HG03520 (cell line): ENCODE data around the gene ANTKMT.
A peak's percentile ranks its signal among the peaks of the same experiment; 100 is the strongest.
"Not testable (repeated sequence)": the region's sequence is repeated elsewhere in the genome, so short reads cannot be mapped to it uniquely, and the experiment has no call there.

Source experiments
- ATAC-seq: cut with Tn5 transposase; IDR thresholded peaks from one replicate; pipeline ENCODE4 v1.9.1; 2021; ENCODE audit warnings: mild to moderate bottlenecking, moderate library complexity; ENCODE audit not compliant: unreplicated experiment

The ANTKMT gene

GRCh38 chr16:712740-713250 is 8.2 kb upstream of the ANTKMT start:
- ATAC-seq = not testable (repeated sequence)

- ATAC-seq = no peak
These were observed 6.9 kb upstream of the ANTKMT start for GRCh38 chr16:714079-714478.

DNA sequence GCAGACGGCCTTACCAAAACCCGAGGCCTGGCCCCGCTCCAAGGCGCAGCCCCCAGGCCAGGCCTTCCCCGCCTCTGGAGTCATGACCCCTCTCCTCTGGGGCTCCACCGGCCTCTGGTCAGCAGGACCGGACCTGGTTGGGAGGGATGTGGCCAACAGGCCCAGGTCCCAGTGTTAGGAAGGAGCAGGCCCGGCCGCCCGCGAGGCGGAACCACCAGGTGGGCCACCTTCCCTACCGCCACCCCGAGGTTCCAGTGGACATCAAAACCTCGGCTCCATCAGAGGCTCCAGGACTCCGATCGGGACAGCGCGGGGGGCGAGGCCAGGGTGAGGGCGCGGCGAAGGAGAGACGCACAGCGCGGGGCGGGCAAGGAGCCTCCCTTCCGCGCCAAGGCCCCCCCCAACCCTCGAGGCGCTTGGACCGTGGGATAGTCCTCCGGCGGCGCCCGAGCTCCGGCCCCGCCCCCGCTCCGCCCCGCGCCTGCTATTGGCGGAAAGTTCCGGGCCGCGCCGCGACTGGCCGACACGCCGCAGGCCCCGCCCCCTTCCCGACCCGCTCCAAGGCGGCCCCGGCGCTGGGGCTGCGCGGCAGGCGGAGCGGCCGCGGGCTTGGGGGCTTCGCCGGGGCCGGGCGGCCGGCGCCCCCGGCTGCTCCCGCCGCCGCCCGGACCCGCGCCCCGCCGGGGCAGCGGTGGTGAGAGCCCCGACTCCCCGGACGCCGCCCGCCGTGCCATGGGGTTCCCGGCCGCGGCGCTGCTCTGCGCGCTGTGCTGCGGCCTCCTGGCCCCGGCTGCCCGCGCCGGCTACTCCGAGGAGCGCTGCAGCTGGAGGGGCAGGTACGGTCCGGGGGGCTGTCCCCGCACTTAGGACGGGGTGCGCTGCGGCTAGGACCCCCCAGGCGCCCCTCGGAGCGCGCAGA is 6.1 kb upstream of the ANTKMT start, which contains the start of gene METRN:
METRN (plus strand) TSS at position 561 of the 919 bp plus-strand sequence; CDS start at position 733, 172 bp downstream.
- ATAC-seq = peak; percentile 61

GRCh38 chr16:715477-716199 is 5.3 kb upstream of the ANTKMT start:
- ATAC-seq = peak; percentile 9

DNA sequence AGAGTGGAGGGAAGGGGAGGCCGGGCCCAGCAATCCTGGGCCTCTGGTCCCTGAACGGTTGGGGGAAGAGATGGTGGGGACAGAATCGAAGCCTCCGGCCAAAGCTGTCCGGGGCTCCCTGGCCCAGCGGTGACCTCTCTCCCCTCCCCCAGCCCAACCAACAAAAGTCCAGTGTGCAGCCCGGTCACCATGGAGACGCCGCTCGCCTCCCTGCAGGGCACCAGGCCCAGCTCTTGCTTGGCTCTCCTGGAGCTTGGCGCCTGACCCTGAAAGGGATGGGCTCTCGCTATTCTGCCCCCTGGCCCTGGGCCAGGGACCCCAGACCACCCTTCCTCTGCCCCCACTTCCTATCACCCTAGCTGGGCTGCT is 4.8 kb upstream of the ANTKMT start:
- no peak for ATAC-seq

GRCh38 chr16:716768-717325 is 4.1 kb upstream of the ANTKMT start:
- no peak for ATAC-seq

DNA sequence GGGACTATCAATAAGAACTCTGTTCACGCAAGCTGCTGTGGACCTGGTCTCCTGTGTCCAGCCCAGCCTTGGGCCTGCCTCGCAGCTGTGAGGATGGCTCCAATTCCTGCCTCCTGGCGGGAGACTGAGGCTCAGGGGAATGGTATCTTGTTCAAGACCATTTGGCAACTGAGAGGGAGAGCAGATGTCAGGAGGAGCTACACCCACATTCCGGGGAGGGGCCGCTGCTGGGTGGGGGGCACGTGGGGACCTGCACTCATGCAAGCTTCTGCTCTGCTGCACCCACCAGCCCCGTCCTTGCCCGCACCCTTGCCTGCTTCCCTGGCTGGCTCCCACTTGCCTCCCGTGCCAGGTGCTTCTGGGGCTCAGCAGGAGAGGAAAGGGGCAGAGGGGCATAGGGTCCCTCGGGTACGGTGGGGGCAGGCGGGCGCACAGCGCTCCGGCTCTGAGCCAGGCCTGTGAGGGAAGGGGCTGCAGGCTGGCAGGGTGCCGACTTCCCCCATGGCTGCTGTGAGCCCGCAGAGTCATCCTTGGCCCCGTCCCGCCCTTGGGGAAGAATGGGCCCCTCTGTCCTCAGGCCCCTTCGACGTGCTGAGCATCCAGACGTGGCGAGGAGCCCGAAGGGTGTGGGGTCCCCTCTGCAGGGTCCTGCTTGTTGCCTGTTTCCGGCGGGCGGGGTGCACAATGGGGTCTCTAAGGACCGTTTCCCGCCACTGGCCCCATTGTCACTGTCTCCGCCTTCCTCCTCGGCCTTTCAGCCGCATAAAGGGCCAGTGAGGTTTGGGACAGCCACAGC is 3.3 kb upstream of the ANTKMT start:
- no peak for ATAC-seq

DNA sequence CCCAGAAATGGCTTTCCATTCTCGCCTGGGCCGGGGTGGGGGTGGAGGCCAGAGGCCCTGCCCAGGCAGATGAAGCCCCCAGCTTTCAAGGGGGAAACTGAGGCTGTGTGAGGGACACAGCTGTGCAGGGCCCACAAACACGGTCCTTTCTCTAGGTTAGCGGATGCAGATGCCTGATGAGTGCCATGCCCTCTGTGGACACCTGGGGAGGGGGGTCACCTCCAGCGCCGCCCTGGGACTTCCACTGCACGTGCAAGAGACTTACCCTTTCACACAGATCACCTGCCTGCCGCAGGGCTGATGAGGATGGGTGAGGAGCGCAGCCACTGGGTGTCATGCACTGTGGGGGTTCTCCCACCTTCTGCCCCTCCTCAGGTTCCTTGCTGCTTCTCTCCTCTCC is 2.6 kb upstream of the ANTKMT start:
- no peak for ATAC-seq

DNA sequence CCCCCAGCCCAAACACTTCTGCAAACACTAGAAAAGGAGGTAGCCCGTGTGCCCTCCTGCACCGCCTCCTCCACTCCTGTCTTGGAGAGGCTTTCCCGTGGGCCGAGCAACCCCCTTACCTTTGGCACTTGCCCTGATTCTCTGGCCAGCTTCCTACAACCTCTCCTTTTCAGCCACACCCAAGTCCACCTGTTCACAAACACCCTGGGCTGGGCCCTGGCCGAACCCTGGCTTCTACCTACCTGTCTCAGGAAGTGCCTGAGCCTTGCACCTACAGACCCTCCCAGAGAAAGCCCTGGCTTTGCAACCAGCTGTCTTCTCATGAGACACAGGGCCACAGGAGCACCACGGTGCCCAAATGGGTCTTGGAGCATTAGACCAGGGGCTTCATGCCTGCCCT is 2.0 kb upstream of the ANTKMT start:
- ATAC-seq = no peak

DNA sequence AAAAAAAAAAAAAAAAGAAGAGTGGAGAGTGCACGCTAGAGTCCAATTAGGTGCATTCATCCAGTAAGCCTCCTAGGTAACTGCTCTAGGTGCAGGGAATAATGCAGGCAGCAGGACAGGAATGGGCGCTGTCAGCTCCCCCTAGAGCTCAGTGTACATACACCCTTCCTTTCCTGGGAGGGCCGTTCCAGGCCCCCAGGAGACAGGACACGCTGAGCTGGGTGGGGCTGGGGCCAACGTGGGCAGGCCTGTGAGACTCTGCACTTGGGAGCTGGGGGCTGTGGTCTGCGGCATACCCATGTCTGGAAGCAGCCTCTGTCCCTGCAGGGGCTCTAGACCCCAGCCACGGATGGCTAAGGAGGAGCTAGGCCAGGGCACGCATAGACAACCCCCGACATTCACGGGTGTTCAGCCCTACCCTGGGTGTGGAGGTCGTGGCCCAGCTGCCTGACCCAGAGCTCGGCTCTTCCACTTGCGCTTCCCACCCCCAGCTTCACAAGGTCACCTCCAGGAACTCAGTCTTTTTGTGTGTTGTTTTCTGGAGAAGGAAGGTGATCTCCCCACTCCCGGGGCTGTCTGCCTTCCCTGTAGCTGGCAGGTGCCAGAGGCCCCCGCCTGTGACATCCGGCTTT is 1.0 kb upstream of the ANTKMT start:
- no peak for ATAC-seq

GRCh38 chr16:720447-720989 is 428 bp upstream of the ANTKMT start:
- peak; percentile 19 for ATAC-seq

- no peak for ATAC-seq
These were observed 1.0 kb downstream of the ANTKMT start for GRCh38 chr16:721765-722540.

GRCh38 chr16:722835-723633 is 2.1 kb downstream of the ANTKMT start:
- no peak for ATAC-seq

DNA sequence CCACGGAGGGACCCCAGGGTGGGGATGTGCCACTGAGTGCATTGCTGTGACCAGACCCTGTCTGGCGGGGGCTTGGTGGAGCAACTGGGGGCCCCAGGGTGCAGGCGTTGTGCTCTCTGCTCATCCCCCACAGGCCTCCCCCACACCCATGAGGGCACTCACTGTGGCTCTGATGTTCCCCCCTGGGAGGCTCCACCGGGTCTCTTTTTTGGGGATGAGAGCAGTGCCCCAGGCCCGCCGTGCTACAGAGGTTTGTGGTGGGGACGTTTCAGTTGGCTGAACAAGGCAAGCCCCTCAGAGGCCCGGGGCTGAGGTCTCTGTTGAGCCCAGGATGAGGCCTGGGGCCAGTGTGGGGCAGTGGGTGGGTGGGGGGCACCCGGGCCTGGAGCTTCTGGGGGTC is 2.7 kb downstream of the ANTKMT start:
- ATAC-seq = no peak

DNA sequence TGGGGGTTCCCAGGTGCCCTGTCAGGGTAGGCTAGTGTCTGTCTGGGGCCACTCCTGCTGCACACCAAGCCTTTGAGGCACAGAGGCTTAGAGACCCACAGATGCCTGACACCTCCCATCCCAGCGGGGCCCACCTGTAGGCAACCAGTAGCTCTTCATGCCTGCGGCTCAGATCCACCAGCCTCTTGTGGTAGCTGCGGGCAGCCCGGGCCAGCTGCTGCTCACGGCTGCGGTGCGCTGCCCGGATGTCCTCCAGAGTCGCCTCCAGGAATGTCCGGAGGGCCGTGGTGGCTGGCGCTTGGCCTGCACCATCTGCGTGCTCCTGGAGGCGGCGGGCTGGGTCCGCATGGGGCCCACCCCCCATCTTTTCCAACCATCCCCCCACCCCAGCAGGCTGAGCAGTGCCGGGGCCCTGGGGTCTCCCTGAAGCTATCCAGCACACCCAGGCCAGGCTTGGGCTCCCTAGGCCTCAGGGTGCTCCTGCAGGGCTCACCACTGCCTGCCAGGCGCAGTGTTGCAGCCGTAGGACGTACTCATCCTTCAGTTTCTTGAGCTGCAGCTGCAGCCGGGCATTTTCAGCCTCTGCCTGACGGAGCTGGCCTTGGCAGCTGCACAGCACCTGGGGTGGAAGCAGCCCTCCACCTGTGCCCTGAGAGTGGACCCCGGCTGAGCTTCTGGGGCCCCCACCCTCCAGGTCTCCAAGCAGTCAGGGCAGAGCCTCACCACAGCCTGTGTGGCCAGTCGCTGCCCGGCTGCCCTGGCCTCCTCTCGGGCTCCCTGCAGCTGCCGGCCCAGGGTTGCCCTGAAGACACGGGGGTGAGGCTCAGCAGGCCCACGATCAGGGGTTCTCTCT is 3.5 kb downstream of the ANTKMT start:
- ATAC-seq = no peak

GRCh38 chr16:725041-725376 is 4.1 kb downstream of the ANTKMT start:
- no peak for ATAC-seq

DNA sequence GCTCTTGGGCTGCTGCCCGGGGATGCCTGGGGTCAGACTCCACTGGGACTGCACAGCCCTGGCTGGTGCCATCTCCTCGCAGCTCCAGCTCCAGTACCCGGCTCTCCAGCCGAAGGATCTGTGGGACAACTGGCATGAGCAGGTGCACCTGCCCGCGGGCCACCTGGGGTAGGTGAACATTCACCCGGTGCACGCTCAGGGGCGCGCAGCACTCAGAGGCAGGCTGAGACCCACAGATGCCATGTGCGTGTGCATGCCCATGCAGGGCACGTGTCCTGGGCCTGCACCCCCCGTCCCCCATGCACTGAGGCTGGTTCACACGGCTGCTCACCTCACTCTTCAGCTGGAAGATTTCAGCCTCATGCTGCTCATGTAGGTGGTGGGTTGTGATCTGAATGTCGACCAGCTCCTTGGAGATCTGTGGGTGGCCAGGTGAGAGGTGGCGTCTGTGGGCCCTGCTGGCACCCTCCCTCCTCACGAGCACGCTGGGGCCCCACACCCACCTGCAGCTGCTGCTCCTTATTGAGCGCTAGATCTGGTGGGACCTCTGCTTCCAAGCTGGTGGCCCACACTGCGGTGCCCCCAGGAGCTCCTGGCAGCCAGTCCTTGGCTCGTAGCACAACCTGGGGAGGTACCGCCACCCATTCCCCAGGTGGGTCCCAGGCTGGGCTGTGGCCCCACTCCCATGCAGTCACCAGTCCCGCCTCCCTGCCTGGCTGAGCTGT is 4.7 kb downstream of the ANTKMT start:
- no peak for ATAC-seq
